VCaP (cell line): ENCODE data around the gene ZNF143.
"Not testable (repeated sequence)": the region's sequence is repeated elsewhere in the genome, so short reads cannot be mapped to it uniquely, and the experiment has no call there.

Source experiments
- H3K27ac ChIP-seq: fragments of 450-650 bp; 2 replicates; pipeline ENCODE4 v1.5.1; 2017
- TF ChIP-seq, protein P1 (sequence below): fragments of 450-650 bp; conservative IDR thresholded peaks from 2 replicates; pipeline ENCODE4 v1.5.1; 2017; ENCODE audit warnings: mild to moderate bottlenecking, moderate library complexity

Gene ZNF143

DNA sequence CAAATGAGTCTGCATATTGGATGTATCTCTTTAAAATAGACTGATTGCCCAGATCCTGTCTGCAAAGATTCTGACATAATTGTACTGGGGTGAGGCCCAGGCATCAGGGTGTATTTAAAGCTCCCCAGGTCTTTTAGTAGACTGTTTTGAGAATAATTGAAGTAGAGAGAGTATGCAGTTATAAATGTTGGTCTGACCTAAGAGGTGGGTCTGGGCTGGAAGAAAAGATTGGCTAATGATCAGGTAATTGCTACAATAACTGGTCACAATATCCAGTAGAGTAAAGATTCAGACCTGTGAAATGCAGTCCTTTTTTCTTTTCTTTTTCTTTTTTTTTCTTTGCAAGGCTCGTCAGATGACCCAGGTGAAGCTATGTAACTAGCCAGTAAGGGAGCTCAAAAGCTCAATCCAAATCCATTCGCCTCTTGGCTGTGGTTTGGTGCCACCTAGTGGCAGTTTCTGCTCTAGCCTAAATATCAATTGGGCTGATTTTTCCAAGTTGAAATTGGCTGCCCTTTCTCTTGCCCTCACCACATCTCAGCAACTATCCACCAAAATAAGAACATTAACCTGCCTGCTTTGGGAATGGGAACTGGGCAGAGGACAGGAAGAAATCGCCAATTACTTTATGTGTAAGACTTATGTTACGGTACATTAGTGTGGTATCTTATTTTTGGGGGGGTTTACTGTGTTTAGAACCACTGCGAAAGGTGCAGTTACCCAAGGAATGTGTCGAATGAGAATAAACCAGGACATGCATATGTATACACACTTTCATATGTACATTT is 45.9 kb downstream of the ZNF143 start:
- TF ChIP-seq, protein P1, sequence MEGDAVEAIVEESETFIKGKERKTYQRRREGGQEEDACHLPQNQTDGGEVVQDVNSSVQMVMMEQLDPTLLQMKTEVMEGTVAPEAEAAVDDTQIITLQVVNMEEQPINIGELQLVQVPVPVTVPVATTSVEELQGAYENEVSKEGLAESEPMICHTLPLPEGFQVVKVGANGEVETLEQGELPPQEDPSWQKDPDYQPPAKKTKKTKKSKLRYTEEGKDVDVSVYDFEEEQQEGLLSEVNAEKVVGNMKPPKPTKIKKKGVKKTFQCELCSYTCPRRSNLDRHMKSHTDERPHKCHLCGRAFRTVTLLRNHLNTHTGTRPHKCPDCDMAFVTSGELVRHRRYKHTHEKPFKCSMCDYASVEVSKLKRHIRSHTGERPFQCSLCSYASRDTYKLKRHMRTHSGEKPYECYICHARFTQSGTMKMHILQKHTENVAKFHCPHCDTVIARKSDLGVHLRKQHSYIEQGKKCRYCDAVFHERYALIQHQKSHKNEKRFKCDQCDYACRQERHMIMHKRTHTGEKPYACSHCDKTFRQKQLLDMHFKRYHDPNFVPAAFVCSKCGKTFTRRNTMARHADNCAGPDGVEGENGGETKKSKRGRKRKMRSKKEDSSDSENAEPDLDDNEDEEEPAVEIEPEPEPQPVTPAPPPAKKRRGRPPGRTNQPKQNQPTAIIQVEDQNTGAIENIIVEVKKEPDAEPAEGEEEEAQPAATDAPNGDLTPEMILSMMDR = peak; percentile 93
- H3K27ac ChIP-seq = no peak overlapping the region

DNA sequence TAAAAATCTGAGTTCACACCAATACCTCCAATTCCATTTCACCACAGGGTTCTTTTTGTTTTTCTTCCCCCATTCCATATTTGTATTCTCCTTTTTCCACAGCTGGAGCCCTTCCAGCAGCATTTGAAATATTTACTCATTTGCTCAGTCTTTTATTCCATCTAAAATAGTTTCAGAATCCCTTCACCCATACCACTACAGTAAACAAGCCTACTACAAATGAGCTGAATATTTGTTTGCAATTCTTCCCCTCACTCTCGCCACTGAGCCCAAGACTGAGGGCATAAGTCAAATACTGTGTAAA is 46.4 kb downstream of the ZNF143 start:
- H3K27ac ChIP-seq = no peak overlapping the region
- TF ChIP-seq, protein P1 = no peak

DNA sequence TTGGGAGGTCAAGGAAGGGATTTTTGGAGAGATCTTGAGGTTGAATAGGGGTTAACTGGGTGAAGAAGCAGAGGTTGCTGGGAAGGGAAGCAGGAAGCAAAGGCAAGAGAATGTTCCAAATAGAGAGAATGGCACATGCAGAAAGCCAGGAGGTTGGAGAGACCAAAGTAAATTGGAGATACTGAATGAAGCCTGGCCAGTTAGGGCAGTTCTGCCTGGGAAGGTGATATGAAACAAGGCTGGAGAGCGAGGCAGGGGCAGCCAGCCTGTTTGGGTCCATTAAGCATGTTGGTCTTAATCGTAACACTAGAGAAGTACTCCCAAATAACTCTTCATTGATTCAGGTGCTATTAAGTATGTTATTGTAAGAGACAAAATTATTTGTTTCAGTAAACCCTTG is 48.2 kb downstream of the ZNF143 start:
- TF ChIP-seq, protein P1 = no peak
- no peak overlapping the region for H3K27ac ChIP-seq

DNA sequence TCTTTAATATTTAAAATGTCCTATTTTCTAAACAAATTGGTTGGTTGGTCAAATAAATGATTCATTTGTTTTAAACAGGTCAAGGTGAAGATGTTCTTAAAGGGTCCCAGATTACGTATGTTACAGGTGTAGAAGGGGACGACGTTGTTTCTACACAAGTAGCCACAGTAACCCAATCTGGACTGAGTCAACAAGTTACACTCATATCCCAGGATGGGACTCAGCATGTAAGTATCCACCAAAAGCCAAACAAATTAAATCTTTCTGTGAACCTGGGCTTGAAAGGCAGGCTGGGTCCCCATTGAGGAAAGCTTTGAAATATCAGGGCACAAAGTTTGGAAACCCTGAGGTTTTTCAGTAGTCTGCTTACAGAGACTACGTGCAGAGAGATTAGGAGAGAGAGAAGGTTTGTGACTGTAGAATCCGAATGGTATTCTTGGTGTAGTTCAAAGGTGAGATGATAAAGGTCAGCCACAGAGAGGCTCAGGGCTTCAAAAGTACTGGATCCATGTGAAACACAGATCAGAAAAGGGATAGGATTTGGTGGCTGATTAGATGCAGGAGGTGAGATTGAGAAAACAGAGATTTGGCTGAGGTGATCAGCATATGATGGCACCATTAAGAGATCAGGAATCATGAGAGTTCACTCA is 51.7 kb downstream of the ZNF143 start:
- no peak overlapping the region for H3K27ac ChIP-seq
- TF ChIP-seq, protein P1 = no peak

DNA sequence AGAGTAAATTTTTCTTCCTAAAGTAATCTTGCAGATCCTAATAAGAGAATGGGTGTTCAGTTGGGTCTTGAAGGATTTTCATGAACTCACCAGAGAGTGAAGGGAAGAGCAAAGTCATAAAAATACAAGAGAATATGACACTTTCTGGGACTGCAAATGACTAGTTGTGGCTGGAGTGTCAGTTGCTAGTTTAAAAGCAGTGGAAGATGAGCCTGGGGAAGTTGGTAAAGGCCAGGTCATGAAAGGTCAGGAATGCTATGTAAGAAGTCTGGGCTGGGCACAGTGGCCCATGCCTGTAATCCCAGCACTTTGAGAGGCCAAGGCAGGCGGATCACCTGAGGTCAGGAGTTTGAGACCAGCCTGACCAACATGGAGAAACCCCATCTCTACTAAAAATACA is 53.8 kb downstream of the ZNF143 start:
- not testable (repeated sequence) for H3K27ac ChIP-seq

DNA sequence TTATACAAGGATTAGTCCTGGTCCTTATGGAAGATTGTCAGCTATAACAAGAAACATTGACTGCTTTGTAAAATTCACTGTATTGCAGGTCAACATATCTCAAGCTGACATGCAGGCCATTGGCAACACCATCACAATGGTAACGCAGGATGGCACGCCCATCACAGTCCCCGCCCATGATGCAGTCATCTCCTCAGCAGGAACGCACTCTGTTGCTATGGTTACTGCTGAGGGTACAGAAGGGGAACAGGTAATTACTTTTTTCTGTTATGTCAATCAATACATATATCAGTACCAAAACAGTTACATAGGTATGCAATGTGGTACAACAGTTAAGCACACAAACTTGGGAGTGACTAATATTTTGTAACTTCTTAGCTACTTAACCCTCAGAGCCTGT is 55.3 kb downstream of the ZNF143 start:
- no peak overlapping the region for H3K27ac ChIP-seq

DNA sequence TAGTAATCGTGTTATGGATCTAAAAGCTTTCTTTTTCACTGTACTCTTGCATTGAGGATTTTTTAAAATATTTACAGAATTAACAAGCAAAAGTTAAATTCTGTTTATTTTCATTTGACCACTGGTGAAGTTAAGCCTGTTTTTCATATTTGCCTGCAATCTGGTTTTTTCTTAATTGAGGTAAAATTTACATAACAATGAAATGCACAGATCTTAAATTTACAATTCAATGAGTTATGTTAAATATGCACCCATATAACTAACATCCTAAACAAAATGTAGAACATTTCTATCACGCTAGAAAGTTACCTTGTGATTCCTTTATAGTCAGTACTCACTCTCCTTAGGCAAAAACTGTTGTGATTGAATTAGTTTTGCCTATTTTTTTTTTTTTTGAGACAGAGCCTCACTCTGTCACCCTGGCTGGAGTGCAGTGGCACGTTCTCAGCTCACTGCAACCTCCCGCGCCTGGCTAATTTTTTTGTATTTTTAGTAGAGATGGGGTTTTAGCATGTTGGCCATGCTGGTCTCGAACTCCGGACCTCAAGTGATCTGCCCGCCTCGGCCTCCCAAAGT is 58.1 kb downstream of the ZNF143 start:
- H3K27ac ChIP-seq = no peak overlapping the region
- TF ChIP-seq, protein P1 = no peak

More for the DNA sequence above, 55.3 kb downstream of the ZNF143 start:
- TF ChIP-seq, protein P1 = no peak

DNA sequence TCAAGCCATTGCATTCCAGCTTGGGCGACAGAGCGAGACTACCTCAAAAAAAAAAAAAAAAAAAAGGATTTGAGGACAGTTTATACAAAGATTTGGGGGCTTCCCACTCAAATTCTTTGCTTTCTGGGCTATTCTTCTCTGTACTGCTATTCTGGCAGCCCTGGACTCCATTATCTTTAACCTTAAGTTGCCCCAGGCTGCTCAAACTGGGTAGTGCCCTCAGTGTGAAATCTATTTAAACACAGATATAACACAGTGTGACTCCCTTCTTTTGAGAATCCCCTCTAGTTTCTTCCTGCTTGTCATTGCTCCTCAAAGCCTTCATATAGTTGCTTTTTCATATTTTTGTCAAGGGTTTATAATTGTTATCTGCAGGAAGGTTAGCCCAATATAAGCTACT is 63.2 kb downstream of the ZNF143 start:
- TF ChIP-seq, protein P1 = no peak
- peak overlapping the region; percentile 93; the same call in 1 of the 2 replicates for H3K27ac ChIP-seq
